Hematopoietic multipotent progenitor cell (in vitro differentiated cells): ENCODE results near the gene OTOS. TPM values are rescaled to one million over a fixed set of nuclear protein-coding genes. Genes with fewer than 3 reads are reported as not detected.

ENCODE experiments used
- DNase-seq, 3 donors: peaks; one replicate each; pipeline ENCODE4 v3.0.0-alpha.2; 2011 to 2015; ENCODE audit warnings: low read depth in 2 of 3, low spot score in 2 of 3
- total RNA-seq: library from RNA; depleted of rRNA; stranded (reverse); fragments of >200 nt; gene quantifications from one replicate; pipeline ENCODE4 v1.2.3, GENCODE V29; 2012

Gene OTOS
- total RNA-seq, 1 donor, result not detected

GRCh38 chr2:240155048-240155744 is 14.7 kb upstream of the OTOS start:
- no peak for DNase-seq

DNA sequence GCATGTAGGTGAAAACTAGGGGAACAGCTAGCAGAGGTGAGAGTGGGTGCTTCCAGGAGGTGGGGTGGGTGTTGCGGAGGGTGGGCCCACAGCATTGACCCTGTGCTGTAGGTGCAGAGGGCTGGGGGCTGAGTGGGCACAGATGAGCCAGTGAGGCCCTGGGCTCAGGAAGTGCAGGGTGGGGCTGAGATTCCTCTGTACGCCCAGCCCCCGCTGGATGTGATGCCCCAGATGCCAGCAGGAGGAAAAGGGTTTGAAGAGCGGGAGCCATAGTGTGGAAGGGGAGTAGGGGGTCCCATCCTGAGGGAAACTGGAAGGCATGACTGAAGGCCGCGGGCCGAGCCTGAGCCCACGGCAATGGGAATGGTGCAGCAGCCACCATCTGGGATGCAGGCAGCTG is 14.1 kb upstream of the OTOS start:
- DNase-seq, result no peak

- no peak for DNase-seq
Measured at GRCh38 chr2:240153418-240153817, 13.0 kb upstream of the OTOS start.

- no peak for DNase-seq
Measured at GRCh38 chr2:240151477-240152031, 11.1 kb upstream of the OTOS start.

DNA sequence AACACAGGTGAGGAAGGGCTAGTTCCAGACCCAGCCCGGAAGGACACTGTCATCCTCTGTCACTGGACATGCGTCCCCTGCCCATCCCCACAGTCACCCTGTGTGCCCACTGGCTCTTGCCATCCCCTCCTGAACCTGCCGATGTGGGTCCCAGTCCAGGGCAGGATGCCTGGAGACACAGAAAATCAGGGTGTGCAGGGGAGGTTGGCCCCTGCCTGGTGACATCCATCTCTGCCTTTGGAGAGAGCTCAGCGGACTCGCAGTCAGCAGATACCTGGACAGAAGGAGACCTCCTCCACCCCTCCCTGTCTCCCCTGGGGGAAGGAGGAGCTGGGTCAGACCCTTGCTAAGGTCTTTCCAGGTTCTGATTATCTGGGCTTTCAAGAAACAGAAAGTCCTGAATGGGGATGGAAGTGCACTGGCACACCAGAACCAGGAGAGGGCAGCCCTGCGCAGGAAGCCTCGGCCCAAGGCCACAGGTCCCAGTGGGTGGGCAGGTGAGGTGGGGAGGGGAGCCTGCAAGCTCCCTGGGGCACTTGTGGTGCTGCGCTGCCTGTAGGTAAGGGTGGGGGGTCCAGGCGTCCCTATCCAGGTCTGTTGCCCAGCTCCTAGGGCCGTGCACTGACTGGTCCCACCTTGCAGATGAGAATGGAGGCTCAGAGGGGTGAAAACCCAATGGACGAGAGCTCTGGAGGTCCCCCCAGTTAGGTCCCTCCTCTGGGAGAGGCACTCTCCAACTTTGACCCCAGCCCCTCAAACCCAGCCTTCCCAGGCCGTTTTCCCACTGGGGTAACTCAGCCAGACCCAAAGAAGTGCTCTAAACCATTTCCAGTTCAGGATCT is 9.7 kb upstream of the OTOS start:
- DNase-seq, result peak in 1 of 3 donors; percentile 54

- DNase-seq, result no peak
Measured at GRCh38 chr2:240147911-240148587, 7.6 kb upstream of the OTOS start.

DNA sequence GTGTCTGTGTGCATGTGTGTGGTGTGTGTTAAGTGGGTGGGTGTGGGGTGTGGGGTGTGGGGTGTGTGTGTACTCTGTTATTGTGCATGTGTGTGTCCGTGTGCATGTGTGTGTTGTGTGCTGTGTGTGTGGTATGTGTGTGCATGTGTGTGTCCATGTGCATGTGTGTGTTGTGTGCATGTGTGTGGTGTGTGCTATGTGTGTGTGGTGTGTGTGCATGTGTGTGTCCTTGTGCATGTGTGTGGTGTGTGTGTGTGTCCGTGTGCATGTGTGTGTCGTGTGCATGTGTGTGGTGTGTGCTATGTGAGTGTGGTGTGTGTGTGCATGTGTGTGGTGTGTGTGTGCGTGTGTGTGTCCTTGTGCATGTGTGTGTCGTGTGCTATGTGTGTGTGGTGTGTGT is 6.9 kb upstream of the OTOS start:
- DNase-seq, result no peak

DNA sequence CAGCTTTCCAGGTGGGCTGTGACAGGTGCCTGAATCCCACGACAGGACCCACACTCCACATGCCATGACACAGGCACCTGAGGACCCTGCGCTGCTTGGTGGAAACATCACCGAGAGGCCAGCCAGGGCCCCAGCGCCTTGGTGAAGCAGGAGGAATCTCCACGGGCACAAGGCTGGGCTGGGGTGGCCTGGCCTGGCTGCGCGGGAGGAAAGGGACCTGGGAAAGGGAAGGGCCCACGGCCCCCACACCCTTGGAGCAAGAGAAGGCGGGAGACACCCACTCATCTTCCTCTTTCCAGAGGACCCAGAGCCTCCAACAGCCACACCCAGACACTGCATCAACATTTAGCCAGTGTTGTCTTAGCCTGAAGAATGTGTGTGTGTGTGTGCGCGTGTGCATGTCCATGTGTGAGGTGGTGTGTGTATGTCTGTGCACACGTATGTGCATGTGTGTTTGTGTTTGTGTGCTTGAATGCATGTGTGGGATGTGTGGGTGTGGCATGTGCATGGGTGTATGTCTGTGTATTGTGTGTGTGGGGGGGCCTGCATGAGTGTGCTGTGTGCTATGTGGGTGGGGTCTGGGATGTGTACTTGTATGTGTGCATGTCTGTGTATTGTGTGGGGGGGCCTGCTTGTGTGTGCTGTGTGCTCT is 6.3 kb upstream of the OTOS start:
- no peak for DNase-seq

DNA sequence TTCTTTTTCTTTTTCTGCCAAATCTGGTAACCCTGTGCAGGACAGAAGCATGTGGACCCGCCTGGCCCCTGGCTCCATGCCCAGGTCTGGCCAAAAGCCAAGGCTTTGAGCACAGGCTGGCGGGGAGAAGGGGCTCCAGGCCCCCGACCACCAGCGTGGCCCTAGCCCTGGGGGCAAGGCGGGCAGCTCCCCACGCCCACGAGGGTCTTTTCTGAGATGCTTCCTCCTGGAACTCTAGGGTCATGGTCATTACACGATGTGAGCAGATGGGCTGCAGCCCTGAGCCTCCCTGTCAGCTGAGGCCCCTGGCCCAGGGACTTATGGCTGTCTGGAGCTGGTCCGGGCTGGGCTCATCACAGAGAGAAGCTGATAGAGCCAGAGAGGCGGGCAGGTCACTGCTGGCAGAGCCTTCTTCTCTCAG is 5.7 kb upstream of the OTOS start:
- DNase-seq, result no peak

DNA sequence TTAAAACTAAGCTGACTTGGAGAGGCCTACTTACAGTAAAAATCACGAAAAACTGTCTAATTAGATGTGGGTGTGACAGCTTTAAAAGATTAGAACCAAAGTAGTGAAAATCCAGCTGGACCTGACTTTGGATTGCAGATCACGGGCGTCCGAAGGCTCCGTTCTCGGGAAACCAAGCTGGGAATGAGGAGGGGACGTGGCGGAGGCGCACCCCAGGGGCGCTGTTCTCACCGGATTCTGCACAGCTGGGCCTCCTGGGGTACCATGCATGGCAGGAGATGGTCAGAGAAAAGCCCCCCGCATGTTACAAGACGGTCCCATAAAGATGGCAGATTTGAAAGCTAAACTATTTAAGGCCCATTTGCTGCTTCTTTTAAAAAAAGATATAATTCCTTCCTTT is 5.0 kb upstream of the OTOS start:
- no peak for DNase-seq

- DNase-seq, result no peak
Measured at GRCh38 chr2:240144649-240145261, 4.3 kb upstream of the OTOS start.

DNA sequence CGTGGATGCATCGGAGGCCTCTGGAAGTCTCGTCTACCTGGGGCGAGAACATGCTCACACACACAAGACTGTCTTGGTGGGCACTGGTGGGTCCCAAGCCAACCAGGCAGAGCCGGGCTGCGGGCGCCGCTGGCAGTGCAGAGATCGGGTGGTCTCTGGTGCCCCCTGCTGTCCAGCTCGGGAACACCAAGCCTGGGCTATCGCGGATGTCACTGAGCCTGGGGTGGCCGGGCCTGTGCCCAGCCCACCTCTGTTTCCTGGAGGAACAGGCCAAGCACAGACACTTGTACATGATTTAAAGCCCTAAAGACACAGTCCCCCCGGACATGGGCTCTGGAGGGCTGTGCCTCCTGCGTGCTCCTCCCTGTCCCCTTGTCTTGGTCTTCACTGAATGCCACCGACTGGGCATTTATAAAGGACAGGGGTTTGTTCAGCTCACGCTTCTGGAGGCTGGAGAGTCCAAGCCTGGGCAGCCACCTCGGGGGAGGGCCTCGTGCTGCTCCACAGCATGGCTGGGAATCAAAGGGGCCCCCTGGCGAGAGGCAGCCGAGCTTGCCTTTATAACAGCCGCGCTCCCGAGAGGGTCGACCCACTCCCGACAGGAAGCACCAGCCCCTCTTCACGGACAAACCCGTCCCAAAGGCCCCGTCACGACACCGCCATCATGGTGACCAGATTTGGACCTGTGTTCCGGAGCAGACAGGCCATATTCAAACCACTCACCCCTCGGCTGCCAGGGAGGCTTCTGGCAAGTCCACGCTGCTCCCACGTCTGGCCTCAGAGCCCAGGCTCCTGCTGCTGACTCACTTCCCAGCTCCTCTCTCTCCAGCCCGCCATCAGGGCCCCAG is 3.6 kb upstream of the OTOS start:
- DNase-seq, result peak; percentile 57 to 77 (median 67)

DNA sequence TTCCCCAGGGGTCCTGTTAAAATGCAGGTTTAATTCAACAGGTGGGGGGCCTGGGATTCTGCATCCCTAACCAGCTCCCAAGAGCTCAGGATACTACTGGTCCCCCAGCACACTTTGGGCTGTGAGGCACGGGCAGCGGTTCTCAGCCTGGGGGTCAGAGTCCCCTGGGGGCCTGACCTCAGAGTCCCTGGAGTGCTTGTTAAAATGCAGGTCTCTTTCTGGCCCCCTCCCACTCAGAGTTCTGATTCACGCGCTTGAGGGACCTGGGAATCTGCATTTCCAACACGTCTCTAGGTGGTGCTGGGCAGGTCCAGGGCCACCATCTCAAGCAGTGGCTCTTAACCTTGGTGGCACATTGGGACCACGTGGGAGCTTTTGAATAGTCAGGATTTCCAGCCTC is 2.8 kb upstream of the OTOS start:
- no peak for DNase-seq

GRCh38 chr2:240142859-240143258 is 2.4 kb upstream of the OTOS start:
- DNase-seq, result no peak

DNA sequence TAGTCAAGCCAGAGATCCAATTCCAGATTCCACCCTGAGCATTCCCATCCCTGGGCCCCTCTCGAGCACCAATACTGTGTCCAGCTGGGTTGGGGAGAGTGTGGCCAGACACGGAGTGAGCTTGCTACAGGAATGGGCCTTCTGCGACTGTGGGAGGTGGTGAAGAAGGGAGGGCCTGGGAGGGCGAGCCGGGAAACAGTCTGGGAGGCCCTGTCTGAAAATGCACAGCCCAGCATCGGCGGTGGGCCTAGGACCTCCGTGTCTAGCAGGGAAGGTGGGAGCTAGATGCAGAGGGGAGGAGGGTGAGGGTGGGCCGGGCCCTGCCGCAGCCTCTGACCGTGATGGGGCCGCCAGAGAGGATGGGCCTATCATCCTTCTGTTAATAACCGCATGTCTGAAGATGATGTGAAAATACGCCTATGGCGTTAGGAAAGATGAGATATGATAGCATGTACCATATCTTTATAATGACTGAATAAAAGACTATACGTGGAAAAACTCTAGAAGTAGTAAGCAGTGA is 1.9 kb upstream of the OTOS start:
- no peak for DNase-seq

DNA sequence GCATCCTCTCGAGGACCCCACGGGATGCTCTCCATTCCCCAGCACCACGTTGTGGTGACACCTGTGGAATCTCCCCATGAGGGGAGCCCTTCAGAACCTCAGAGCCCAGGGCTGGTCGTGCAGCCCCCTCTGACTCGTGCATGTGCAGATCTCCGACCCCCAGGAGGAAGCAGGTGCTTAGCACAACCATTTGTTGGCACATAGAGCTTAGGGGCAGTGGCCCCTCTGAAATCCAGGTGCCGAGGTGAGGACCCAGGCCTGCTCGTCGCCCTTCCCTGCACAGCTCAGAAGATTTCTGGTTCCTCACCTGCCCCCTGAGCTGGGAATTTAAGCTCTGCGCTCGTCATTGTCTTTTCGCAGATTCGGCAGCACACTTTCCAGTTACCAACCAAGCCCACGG is 1.3 kb upstream of the OTOS start:
- no peak for DNase-seq

DNA sequence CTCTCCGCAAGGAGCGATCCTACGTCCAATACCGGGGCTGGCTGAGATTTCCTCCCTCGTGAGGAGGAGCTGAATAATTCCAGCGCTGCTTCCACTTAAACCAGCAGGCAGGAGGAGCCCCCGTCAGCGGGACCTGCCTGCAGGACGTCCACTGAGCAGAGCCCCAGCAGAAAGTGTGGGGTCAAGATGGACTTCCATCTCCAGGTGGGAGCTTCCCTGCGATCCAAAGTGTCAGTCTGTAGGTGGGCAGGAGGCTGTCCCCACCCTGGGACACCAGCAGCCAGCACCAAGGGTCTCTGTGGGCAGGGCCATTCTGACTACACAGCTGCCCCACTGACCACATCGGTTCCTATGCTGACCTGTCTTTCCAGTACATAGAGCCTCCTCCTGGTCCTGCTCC is 462 bp upstream of the OTOS start:
- no peak for DNase-seq

- DNase-seq, result no peak
Measured at GRCh38 chr2:240139666-240140393, 628 bp downstream of the OTOS start.

- DNase-seq, result no peak
Measured at GRCh38 chr2:240139011-240139441, 1.4 kb downstream of the OTOS start.
